Activated naive CD4-positive, alpha-beta T cell treated with anti-CD3 and anti-CD28 coated beads, Interleukin-2, amount 50 U/mL, for 24 hours (primary cell): Measurements from ENCODE around the gene PRXL2A.
A peak's percentile ranks its signal among the peaks of the same experiment; 100 is the strongest.

Experiments
- H3K27ac Mint-ChIP-seq: one replicate; pipeline ENCODE4 v1.8.0; 2021; ENCODE audit warnings: mild to moderate bottlenecking, mixed read lengths
- H3K27me3 Mint-ChIP-seq: one replicate; pipeline ENCODE4 v1.8.0; 2021; ENCODE audit warnings: mixed read lengths
- H3K36me3 Mint-ChIP-seq: one replicate; pipeline ENCODE4 v1.8.0; 2021; ENCODE audit warnings: mixed read lengths
- H3K4me1 Mint-ChIP-seq: one replicate; pipeline ENCODE4 v1.8.0; 2021; ENCODE audit warnings: mixed read lengths
- H3K4me3 Mint-ChIP-seq: one replicate; pipeline ENCODE4 v1.8.0; 2021; ENCODE audit warnings: mild to moderate bottlenecking, mixed read lengths
- H3K9me3 Mint-ChIP-seq: one replicate; pipeline ENCODE4 v1.8.0; 2021; ENCODE audit warnings: mixed read lengths

The PRXL2A gene

DNA sequence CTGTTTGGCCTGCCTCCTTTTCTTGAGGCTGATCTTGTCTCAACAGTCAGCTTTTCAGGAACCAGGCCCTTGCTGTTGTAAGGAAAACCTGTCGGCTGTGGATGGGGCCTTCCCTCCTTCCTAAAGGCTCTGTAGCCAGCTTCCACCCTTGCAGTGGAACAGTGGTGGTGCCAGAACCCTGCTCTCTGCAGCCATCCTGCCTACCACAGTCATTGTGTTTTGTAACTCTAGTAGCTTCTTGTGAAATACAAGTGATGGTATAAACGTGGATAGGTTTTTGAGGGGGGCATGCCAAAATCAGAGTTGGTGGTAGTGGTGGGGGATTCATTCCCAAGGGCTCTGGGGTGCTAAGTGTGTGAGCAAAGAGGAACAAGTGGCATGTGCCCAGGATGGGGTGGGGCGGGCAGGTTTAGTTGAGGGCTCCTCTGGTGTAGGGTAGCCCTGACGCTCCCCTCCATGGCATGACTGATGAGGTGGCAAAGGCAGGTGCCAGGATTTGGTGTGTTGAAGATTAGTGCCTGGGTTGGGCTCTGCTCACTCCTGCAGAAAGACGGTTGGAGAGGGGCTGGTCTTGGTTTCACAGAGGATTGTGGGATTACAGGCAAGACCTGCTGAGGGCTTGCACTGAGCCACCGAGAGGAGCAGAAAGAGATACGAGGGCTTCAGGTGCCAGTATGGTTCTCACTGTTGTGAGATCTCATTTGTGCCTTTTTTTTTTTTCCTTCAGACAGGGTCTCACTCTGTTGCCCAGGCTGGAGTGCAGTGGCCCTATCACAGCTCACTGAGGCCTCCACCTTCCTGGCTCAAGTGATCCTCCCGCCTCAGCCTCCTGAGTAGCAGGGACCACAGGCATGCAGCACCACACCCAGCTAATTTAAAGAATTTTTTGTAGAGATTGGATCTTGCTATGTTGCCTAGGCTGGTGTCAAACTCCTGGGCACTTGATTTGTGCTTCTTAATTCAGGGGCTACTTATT lies 53.1 kb downstream of the PRXL2A start:
- H3K27me3 Mint-ChIP-seq = no peaks in the 10 kb centered on the region
- H3K27ac Mint-ChIP-seq = peak overlapping the region; percentile 98
- H3K4me1 Mint-ChIP-seq = peaks cover 98% of the 10 kb centered on the region
- H3K9me3 Mint-ChIP-seq = no peaks in the 10 kb centered on the region
- H3K36me3 Mint-ChIP-seq = peaks cover 2% of the 10 kb centered on the region
- peak overlapping the region; percentile 97 for H3K4me3 Mint-ChIP-seq

DNA sequence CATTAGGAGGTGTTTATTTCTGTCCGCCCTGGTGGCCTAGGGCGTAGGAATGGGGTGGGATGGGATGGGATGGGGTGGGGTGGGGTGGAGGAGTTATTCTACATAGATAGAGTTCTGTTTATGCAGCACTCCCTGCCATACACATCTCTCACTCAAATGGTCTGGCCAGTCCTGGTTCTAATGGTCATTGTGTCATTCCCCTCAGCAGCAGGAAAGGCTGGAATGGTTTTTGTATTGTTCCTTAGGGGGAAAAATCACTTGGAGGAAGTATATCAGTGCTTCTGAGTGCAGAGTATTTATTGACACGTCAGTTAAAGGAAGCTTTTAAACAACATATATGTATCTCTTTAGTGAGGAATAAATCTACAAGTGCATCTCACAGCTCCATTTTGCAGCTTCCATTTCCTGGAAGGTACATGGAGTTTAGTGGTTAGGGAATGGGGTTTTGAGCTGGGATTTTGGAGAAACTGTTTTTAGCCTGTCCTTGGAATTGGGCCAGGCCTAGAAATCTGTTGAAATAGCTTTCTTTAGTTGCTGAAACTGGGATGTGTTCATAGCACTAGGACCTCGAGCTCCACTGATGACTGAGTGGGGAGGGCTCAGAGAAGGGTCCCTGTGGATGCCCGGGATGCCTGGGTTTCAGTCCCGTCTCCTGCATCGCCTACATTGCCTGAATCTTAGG lies 54.1 kb downstream of the PRXL2A start:
- no peaks in the 10 kb centered on the region for H3K27me3 Mint-ChIP-seq
- peaks cover 100% of the 10 kb centered on the region for H3K4me1 Mint-ChIP-seq
- H3K36me3 Mint-ChIP-seq = peaks cover 2% of the 10 kb centered on the region
- no peaks in the 10 kb centered on the region for H3K9me3 Mint-ChIP-seq
- H3K27ac Mint-ChIP-seq = peak overlapping the region; percentile 90
- H3K4me3 Mint-ChIP-seq = peak overlapping the region; percentile 27

DNA sequence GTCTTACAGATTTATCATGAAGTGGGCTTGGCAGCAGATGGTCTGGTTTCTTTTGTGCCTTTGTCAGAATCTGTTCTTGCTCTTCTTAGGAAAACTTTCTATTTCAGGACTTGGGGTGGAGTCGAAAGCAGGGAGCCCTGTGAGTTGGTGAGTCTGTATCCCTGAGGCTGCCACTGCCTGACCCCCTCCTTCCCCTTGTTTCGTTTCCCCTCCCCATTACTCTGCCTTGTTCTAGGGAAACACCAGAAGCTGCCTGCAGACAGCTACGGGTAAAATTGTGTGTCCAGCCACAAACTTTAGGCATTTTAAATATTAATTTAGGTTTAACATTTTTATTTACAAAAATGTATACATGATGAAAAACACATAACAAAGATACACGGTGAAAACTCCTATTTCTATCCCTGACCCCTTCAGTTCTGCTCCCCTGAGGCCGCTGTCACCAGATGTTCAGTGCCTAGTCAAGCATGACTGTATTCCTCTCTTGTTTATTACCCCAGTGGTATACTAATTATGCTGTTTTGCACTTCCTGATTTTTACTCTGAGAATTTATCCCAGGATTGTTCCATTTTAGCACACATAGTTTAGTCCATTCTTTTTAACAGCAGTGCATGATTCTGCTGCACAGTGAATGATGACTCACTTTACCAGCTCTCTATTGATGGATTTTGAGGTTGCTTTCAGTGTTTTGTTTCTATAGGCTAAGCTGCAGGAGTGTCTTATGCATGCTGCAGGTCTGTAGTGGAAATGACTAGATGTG lies 54.8 kb downstream of the PRXL2A start:
- Mint-ChIP-seq H3K27me3 (no peaks in the 10 kb centered on the region), H3K9me3 (no peaks in the 10 kb centered on the region), H3K27ac (peak overlapping the region; percentile 100), H3K36me3 (peaks cover 2% of the 10 kb centered on the region), H3K4me3 (peak overlapping the region; percentile 76), H3K4me1 (peaks cover 100% of the 10 kb centered on the region)

DNA sequence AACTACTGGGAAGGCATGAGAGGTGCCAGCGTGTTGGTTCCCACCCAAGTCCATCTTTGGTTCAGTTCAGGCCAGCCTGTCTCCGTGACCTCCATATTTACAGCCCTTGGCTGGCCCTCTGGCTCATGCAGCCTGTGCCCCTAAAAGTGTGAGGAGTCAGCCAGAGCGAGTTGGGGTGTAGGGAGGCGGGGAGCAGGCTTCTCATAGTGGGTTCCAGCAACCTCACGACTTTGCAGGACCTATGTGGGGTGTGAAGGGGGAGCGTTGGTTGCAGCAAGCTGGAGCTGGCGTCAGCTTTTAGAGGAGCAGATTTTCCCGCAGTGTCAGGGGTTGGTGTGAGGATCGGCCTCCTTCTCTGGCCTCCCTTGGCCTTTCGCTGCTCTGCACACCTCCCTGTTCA lies 55.5 kb downstream of the PRXL2A start:
- Mint-ChIP-seq H3K27me3 (no peaks in the 10 kb centered on the region), H3K9me3 (no peaks in the 10 kb centered on the region), H3K4me3 (peak overlapping the region; percentile 76), H3K4me1 (peaks cover 100% of the 10 kb centered on the region), H3K27ac (peak overlapping the region; percentile 100), H3K36me3 (peaks cover 2% of the 10 kb centered on the region)

DNA sequence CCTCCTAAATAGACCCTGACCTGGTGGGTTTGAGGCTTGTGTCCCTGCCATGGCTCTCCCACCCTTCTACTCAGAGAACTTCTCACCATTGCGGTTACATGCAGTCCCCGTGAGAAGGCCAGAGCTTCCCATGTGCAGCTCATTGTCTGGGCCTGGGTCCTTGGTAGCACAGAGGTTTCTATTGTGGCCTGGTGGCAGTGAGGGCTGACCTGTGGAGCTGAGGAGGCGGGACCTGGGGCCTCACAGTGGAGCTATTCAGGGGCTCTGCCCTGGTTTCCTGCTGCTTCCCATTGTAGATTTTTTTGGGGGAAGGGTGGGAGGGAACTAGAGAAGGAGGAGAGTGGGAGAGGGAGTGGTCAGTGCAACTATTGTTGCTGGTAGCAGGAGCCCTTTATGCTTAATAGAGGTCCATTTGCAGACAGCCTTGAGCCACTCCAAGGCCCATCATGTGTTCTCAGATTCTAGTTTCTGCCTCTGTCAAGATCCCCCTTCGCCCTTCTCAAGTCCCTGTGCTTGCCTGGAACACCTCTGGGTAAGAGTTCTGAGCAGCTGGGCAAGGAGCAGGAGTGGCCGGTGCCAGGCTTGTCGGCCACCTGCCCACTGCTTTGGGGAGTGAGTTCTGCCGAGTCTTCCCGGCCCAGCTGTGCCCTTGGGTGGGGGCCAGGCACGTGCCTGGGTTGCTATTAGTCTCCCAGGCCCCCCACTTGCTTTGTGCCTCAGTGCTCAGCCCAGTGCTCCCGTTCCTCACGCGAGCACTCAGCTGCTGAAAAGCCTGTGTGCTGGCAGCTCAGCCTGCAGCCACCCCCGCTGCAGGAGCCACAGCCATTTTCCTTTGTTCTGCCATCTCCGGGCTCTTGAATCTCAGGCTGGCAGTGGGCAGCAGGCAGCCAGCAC lies 56.5 kb downstream of the PRXL2A start:
- no peaks in the 10 kb centered on the region for H3K9me3 Mint-ChIP-seq
- peak overlapping the region; percentile 87 for H3K4me3 Mint-ChIP-seq
- no peaks in the 10 kb centered on the region for H3K27me3 Mint-ChIP-seq
- peaks cover 100% of the 10 kb centered on the region for H3K4me1 Mint-ChIP-seq
- H3K27ac Mint-ChIP-seq = peak overlapping the region; percentile 100
- peaks cover 2% of the 10 kb centered on the region for H3K36me3 Mint-ChIP-seq

DNA sequence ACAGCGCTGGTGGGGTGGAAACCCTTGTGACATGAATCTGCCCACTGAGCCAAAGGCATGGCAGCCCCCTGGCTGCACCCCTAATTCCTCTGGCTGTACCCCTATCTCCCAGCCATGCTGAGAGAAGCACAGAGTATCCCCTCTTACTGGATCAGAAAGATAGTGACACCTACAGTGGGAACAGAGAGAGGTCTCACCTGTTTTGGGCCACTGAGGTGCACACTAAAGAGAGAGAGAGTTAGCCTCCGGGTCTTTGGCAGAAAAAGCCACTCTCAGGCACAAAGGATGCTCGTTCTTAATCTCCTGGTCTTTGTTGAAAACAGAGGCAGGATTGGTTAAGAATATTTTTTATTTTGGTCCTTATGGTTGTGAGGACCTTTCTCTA lies 57.1 kb downstream of the PRXL2A start:
- Mint-ChIP-seq H3K27ac (peak overlapping the region; percentile 100), H3K27me3 (no peaks in the 10 kb centered on the region), H3K36me3 (peaks cover 2% of the 10 kb centered on the region), H3K4me3 (peak overlapping the region; percentile 87), H3K9me3 (no peaks in the 10 kb centered on the region), H3K4me1 (peaks cover 99% of the 10 kb centered on the region)

DNA sequence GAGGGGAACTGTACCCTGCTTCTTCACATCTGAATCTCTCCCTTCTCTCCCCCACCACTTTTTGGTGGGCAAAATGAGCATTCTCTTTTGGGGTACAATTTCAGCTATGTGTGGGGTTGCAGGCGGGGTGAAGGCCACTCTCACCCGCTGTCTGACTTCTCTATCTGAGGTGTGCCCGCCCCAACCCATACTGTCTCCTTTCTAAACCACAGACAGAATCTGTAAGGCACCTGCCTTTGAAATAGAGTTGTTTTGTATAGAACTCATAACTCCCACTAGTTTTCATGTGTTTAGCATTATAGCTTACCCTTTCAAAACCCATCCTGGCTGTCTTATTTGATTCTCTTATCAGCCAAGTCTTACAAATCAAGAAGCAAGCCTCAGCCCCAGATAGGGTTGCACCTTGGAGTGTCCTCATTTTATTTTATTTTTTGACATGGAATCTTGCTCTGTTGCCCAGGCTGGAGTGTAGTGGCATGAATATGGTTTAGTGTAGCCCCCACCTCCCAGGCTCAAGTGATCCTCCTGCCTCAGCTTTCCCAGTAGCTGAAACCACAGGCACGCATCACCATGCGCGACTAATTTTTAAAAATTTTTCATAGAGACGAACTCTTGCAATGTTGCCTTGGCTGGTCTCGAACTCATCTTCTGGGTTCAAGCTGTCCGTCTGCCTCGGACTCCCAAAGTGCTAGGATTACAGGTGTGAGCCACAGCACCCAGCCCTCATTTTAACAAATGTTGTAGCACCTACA lies 57.7 kb downstream of the PRXL2A start:
- H3K9me3 Mint-ChIP-seq = no peaks in the 10 kb centered on the region
- peak overlapping the region; percentile 100 for H3K27ac Mint-ChIP-seq
- H3K4me1 Mint-ChIP-seq = peaks cover 99% of the 10 kb centered on the region
- H3K27me3 Mint-ChIP-seq = no peaks in the 10 kb centered on the region
- H3K4me3 Mint-ChIP-seq = peak overlapping the region; percentile 87
- H3K36me3 Mint-ChIP-seq = peaks cover 2% of the 10 kb centered on the region

DNA sequence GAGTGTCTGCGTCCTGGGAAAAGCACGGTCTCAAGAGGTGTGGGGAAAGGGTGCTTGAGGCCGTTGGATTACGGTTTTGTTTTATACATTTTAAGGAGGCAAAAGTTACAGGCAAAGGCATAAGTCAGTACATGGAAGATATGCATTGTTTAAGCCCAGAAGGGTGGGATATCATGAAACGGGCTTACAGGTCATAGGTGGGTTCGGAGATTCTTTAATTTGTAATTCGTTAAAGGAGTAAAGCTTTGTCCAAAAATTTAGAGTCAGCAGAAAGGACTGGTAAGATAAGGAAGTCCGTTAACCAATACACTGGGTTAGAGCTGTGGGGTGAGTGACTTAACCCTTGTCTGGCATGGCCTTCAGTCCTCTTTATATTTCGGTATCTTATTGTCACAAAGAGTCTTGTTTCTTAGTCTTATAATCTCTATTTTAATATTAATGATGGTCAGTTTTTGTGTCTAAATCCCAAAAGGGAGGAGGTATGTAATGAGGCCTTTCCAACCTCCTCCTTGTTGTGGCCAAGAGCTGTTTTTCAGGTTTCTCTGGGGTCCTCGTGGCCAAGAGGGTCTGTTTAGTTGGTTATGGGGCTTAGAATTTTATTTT lies 58.5 kb downstream of the PRXL2A start:
- Mint-ChIP-seq H3K4me1 (peaks cover 99% of the 10 kb centered on the region), H3K9me3 (no peaks in the 10 kb centered on the region), H3K27ac (peak overlapping the region; percentile 100), H3K27me3 (no peaks in the 10 kb centered on the region), H3K4me3 (peak overlapping the region; percentile 87), H3K36me3 (peaks cover 4% of the 10 kb centered on the region)

DNA sequence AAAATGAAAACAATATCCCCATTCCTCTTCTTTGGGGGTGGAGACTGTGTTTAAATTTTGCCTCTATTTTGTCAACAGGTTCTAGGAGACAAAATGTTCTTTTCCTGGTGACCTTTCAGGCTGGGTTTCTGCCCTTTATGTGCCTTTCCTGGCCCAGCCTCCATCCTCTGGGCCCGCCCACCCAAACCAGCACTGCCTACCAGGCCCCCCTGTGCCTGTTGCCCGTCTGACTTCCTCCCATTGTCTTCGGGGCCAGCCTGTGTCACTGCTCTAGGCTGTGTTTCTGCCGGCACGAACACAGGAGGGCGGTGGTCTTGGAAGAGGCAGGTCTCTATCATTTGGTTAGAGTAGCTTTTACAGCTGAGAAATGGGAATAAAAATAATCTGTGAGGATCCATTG lies 59.7 kb downstream of the PRXL2A start:
- peaks cover 4% of the 10 kb centered on the region for H3K36me3 Mint-ChIP-seq

DNA sequence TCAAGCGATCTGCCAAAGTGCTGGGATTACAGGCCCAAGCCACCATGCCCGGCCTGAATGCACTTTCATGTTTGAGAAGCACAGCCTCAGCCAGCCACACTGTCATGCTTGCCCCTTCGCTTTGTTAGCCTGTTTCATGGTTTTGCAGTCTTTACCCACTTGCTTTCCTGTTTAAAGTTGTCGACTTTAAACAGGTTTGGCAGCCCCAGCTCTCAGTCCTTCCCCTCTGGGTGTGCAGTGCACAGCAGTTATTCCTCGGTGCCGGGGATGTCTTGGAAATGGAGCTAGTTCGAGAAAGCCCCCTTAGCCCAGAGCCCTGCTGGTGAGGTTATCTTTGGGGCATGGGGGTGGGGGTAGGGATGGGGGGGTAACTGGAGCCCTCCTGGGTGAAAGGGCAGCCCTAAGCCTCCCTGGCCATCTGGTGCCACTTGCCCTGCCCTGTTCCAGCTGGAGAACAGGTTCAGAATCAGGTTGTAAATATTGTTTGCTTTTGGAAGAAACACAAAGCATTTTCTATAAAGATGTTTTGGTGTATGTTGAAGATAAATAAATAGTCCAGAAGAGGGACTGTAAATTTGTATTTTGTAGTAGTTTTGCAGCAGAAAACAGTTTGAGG lies 60.6 kb downstream of the PRXL2A start:
- no peaks in the 10 kb centered on the region for H3K27me3 Mint-ChIP-seq
- peaks cover 2% of the 10 kb centered on the region for H3K36me3 Mint-ChIP-seq
- H3K4me1 Mint-ChIP-seq = peaks cover 99% of the 10 kb centered on the region
- H3K27ac Mint-ChIP-seq = peak overlapping the region; percentile 97
- H3K9me3 Mint-ChIP-seq = no peaks in the 10 kb centered on the region
- peak overlapping the region; percentile 87 for H3K4me3 Mint-ChIP-seq

More for the DNA sequence above, 59.7 kb downstream of the PRXL2A start:
- H3K4me3 Mint-ChIP-seq = peak overlapping the region; percentile 87
- peaks cover 99% of the 10 kb centered on the region for H3K4me1 Mint-ChIP-seq
- peak overlapping the region; percentile 100 for H3K27ac Mint-ChIP-seq
- H3K27me3 Mint-ChIP-seq = no peaks in the 10 kb centered on the region
- H3K9me3 Mint-ChIP-seq = no peaks in the 10 kb centered on the region

DNA sequence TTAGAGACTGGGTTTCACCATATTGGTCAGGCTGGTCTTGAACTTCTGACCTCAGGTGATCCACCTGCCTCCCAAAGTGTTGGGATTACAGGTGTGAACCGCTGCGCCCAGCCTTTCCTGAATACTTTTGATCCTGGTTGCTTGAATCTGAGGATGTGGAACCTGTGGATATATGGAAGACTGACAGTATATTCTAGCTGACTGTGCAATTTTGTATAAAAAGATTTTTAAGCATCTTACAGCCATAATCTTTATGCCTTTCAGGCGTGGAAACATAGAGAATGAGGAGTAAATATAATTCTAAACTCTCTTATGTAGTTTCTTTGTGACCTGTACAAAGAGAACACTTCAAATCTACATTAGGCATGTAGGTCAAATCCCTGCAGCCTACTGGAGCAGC lies 61.9 kb downstream of the PRXL2A start:
- Mint-ChIP-seq H3K27me3 (no peaks in the 10 kb centered on the region), H3K9me3 (no peaks in the 10 kb centered on the region), H3K4me3 (peak overlapping the region; percentile 52), H3K36me3 (peaks cover 2% of the 10 kb centered on the region), H3K4me1 (peaks cover 99% of the 10 kb centered on the region), H3K27ac (peak overlapping the region; percentile 98)

DNA sequence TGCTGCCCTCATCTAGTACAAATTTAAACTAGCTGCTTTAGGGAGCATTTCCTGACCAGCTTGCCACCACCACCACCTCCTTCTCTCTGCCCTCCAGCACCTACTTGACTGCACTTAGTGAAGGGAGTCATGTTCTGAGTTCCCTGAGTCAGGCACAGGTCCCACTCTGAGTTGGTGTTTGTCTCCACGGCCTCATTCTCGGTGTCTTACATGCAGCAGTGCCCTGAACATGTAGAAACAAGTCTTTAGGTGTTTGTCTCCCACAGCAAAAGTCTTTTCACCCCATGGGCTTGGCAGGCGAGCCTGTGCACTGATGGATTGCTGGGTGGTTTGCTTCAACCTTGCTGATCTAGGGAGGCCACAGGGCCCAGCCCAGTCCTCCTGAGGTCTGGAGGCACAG lies 62.6 kb downstream of the PRXL2A start:
- H3K4me1 Mint-ChIP-seq = peaks cover 98% of the 10 kb centered on the region
- peak overlapping the region; percentile 98 for H3K27ac Mint-ChIP-seq
- no peaks in the 10 kb centered on the region for H3K9me3 Mint-ChIP-seq
- peaks cover 2% of the 10 kb centered on the region for H3K36me3 Mint-ChIP-seq
- H3K4me3 Mint-ChIP-seq = peak overlapping the region; percentile 72
- no peaks in the 10 kb centered on the region for H3K27me3 Mint-ChIP-seq

DNA sequence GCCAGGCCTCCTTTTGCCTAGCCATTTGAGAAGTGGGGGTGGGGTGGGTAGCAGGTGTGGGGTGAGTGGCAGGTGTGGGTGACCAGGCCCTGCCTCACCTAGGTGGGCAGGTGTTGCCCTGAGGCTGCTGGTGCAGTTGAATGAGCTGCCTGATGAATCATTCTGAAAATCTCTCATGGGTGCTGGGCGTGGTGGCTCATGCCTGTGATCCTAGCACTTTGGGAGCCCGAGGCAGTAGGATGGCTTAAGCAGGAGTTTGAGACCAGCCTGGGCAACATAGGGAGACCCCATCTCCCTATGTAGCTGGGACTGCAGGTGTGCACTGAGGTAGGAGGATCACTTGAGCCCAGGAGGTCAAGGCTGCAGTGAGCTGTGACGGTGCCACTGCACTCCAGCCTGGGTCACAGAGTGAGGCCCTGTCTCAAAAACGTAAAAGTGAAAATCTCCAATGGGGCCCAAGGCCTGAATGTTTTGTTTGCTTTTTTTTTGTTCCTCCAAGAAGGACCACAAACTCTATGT lies 63.4 kb downstream of the PRXL2A start:
- Mint-ChIP-seq H3K4me1 (peaks cover 93% of the 10 kb centered on the region), H3K4me3 (peak overlapping the region; percentile 72), H3K9me3 (no peaks in the 10 kb centered on the region), H3K27ac (peak overlapping the region; percentile 98), H3K27me3 (no peaks in the 10 kb centered on the region), H3K36me3 (peaks cover 2% of the 10 kb centered on the region)
